Transverse colon (tissue), 4 donors: ENCODE measurements around the gene HDGF.

Experiments
- EP300 ChIP-seq: sonication (generic); formaldehyde crosslinking; IDR thresholded peaks from one replicate; pipeline ENCODE4 v1.6.1; 2017; ENCODE audit warnings: antibody characterized with exemption, low read depth
- POLR2A ChIP-seq: fragments of 450-650 bp; IDR thresholded peaks from one replicate; pipeline ENCODE4 v1.6.1; 2016; ENCODE audit warnings: antibody characterized with exemption, mild to moderate bottlenecking, moderate library complexity
- POLR2AphosphoS5 ChIP-seq, 3 donors: sonication (generic); formaldehyde crosslinking; IDR thresholded peaks; one replicate each; pipeline ENCODE4 v1.6.1; 2016; ENCODE audit warnings: antibody characterized with exemption in 3 of 3
- TF ChIP-seq, protein P1 (sequence below), 5 experiments: fragments of 200-600 bp in 3 of 5; fragments of 450-650 bp in 2 of 5; sonication (generic) in 3 of 5; IDR thresholded peaks; 1 replicate in 2 of 5; 2 replicates in 3 of 5; pipeline ENCODE4 v1.5.1; 2016 to 2017; ENCODE audit warnings: antibody characterized with exemption in 5 of 5, inconsistent platforms in 3 of 5, mild to moderate bottlenecking in 2 of 5, moderate library complexity in 1 of 5

DNA sequence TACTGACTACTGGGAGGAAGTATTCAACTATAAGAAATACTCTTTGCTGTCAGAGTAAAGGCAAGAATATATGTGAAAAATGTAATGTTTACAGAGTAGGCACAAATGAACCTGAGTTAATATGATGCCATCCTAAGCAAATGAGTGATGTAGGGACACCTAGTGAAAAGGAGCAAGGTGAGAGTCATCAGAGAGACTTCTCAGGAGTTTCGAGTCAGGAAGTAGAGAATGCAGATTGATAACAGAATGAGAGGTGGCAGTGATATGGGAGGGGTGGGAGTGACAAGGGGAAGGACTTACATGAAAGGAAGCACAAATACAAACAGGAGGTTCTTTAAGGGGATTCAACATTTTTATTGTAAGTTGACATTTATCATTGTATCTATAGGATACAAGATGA, 26.1 kb upstream of the HDGF start:
- TF ChIP-seq, protein P1, sequence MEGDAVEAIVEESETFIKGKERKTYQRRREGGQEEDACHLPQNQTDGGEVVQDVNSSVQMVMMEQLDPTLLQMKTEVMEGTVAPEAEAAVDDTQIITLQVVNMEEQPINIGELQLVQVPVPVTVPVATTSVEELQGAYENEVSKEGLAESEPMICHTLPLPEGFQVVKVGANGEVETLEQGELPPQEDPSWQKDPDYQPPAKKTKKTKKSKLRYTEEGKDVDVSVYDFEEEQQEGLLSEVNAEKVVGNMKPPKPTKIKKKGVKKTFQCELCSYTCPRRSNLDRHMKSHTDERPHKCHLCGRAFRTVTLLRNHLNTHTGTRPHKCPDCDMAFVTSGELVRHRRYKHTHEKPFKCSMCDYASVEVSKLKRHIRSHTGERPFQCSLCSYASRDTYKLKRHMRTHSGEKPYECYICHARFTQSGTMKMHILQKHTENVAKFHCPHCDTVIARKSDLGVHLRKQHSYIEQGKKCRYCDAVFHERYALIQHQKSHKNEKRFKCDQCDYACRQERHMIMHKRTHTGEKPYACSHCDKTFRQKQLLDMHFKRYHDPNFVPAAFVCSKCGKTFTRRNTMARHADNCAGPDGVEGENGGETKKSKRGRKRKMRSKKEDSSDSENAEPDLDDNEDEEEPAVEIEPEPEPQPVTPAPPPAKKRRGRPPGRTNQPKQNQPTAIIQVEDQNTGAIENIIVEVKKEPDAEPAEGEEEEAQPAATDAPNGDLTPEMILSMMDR (IDR thresholded peaks at IDR 0.05): no peak
- TF ChIP-seq POLR2A (no peak), POLR2AphosphoS5 (IDR thresholded peaks at IDR 0.05) (no peak), EP300 (no peak)
